Coronary artery (tissue), 2 donors: ENCODE results near the gene TRAPPC3L.
"Not testable (repeated sequence)": the region's sequence is repeated elsewhere in the genome, so short reads cannot be mapped to it uniquely, and the experiment has no call there.

Source experiments
- DNase-seq: peaks from one replicate; pipeline ENCODE4 v3.0.0-alpha.2; 2017; ENCODE audit warnings: low spot score
- H3K27ac ChIP-seq, 2 donors: fragments of 200-600 bp; sonication (generic); one replicate each; pipeline ENCODE4 v1.5.1; 2016 to 2019
- H3K4me3 ChIP-seq: fragments of 200-600 bp; sonication (generic); 2 replicates; pipeline ENCODE4 v1.5.1; 2016; ENCODE audit warnings: mild to moderate bottlenecking, moderate library complexity
- TF ChIP-seq, protein P1 (sequence below): fragments of 200-600 bp; sonication (generic); IDR thresholded peaks from one replicate; pipeline ENCODE4 v1.5.1; 2019; ENCODE audit warnings: antibody characterized with exemption

TRAPPC3L gene

DNA sequence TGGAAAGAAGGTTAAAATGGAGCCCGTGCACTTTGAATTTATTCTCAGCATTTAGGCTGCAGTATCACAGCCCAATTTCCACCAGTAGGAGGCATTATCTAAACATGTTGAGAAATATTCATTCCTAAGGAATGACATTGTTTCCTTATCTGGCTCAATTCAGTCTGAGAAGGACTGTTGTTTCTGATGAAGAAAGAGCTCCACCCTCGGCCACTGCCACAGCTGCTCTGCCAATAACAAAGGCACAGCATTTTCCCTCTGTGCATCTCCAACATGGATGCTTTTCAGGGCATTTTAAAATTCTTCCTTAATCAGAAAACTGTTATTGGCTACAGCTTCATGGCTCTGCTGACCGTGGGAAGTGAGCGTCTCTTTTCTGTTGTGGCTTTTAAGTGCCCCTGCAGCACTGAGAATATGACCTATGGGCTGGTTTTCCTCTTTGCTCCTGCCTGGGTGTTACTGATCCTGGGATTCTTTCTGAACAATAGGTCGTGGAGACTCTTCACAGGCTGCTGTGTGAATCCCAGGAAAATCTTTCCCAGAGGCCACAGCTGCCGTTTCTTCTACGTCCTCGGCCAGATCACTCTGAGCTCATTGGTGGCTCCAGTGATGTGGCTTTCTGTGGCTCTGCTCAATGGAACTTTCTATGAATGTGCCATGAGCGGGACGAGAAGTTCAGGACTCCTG lies 33.9 kb downstream of the TRAPPC3L start, which contains the start of gene CALHM5:
CALHM5 (plus strand) TSS at position 216 of the 687 bp plus-strand sequence; CDS start at position 274, 58 bp downstream.
- TF ChIP-seq, protein P1, sequence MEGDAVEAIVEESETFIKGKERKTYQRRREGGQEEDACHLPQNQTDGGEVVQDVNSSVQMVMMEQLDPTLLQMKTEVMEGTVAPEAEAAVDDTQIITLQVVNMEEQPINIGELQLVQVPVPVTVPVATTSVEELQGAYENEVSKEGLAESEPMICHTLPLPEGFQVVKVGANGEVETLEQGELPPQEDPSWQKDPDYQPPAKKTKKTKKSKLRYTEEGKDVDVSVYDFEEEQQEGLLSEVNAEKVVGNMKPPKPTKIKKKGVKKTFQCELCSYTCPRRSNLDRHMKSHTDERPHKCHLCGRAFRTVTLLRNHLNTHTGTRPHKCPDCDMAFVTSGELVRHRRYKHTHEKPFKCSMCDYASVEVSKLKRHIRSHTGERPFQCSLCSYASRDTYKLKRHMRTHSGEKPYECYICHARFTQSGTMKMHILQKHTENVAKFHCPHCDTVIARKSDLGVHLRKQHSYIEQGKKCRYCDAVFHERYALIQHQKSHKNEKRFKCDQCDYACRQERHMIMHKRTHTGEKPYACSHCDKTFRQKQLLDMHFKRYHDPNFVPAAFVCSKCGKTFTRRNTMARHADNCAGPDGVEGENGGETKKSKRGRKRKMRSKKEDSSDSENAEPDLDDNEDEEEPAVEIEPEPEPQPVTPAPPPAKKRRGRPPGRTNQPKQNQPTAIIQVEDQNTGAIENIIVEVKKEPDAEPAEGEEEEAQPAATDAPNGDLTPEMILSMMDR: peak; percentile 70
- Histone ChIP-seq H3K4me3 (peak within 1 kb of the TSS; percentile 72), H3K27ac (peak within 1 kb of the TSS; percentile 77 to 89)
- peak; percentile 80 for DNase-seq

- Histone ChIP-seq H3K4me3 (no peak overlapping the region), H3K27ac (no peak overlapping the region)
- TF ChIP-seq, protein P1: no peak
- DNase-seq: no peak
Observed at GRCh38 chr6:116508527-116508926, 37.0 kb downstream of the TRAPPC3L start.

GRCh38 chr6:116507324-116507723 lies 38.2 kb downstream of the TRAPPC3L start:
- H3K4me3 ChIP-seq: no peak overlapping the region
- no peak overlapping the region for H3K27ac ChIP-seq
- TF ChIP-seq, protein P1: no peak
- DNase-seq: no peak

DNA sequence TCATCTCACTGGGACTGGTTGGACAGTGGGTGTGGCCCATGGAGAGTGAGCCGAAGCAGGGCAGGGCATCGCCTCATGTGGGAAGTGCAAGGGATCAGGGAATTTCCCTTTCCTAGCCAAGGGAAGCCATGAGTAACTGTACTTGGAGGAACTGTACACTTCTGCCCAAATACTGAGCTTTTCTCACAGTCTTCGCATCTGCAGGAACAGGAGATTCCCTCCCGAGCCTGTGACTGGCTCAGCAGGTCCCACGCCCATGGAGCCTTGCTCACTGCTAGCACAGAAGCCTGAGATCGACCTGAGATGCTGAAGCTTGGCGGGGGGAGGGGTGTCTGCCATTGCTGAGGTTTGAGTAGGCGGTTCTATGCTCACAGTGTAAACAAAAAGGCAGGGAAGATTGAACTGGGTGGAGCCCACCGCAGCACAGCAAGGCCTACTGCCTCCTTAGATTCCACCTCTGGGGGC lies 44.5 kb downstream of the TRAPPC3L start:
- TF ChIP-seq, protein P1: no peak
- H3K4me3 ChIP-seq: no peak overlapping the region
- no peak overlapping the region for H3K27ac ChIP-seq
- no peak for DNase-seq

- H3K4me3 ChIP-seq: no peak overlapping the region
- H3K27ac ChIP-seq: no peak overlapping the region
- DNase-seq: no peak
- TF ChIP-seq, protein P1: no peak
Observed at GRCh38 chr6:116497113-116497676, 48.3 kb downstream of the TRAPPC3L start.

- H3K4me3 ChIP-seq, DNase-seq, H3K27ac ChIP-seq: not testable (repeated sequence)
Observed at GRCh38 chr6:116495161-116495560, 50.3 kb downstream of the TRAPPC3L start.

- TF ChIP-seq, protein P1: no peak
- Histone ChIP-seq H3K4me3 (no peak overlapping the region), H3K27ac (no peak overlapping the region)
- no peak for DNase-seq
Observed at GRCh38 chr6:116492331-116493067, 53.0 kb downstream of the TRAPPC3L start.
